ENCODE measurements around the gene ZRSR2.
A peak's percentile ranks its signal among the peaks of the same experiment; 100 is the strongest.

GRCh38 chrX:15789979-15790768, at the start of gene ZRSR2:
- TF ChIP-seq CTCF (IDR thresholded peaks at IDR 0.05 in 4 of 5, conservative IDR thresholded peaks at IDR 0.05 in 1 of 5) = no peak
- peak; percentile 41 to 54 for TF ChIP-seq POLR2A (IDR thresholded peaks at IDR 0.05)

Measured in gastrocnemius medialis (tissue), 4 donors.